IPS DF 4.7 (cell line): ENCODE data around the gene FASLG.

Experiments used
- DNase-seq: peaks from one replicate; pipeline ENCODE4 v3.0.0-alpha.2; 2013; ENCODE audit warnings: low spot score; ENCODE audit errors: extremely low read depth

The FASLG gene

DNA sequence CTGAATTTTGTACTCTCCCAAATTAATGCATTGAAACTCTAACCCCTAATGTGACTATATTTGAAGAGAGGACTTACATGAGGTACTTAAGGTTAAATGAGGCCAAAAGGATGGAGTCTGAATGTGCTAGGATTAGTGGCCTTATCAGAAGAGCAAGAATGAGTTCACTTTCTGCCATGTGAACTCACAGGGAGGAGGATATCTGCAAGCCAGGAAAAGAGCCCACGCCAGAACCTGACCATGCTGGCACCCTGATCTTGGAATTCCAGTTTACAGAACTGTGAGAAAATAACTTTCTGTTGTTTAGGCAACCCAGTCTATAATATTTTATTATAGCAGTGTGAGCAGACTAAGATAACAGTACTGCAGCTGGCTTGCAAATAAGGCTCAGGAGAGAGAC, 12.2 kb upstream of the FASLG start:
- DNase-seq, result no peak

DNA sequence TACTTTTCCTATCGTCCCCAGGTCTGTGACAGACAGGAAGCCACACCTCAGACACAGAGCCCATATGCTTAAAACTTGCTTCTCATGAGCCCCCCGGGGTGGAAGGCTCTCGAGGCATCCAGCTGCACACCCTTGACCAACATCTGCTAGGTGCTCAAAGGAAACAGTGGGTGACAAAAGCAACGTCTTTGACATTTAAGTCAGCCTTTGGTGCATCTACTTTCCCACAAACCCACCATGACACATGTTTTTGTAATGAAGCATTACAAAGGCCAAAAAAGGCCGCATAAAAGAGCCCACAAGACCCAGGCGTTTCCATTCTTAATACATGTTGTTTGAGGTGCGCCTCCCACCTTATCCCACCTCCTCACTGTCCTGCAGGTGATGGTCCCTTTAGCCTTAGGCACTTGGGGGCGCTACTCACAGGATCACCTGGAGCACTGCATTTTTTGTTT, 11.8 kb upstream of the FASLG start:
- DNase-seq, result no peak

DNA sequence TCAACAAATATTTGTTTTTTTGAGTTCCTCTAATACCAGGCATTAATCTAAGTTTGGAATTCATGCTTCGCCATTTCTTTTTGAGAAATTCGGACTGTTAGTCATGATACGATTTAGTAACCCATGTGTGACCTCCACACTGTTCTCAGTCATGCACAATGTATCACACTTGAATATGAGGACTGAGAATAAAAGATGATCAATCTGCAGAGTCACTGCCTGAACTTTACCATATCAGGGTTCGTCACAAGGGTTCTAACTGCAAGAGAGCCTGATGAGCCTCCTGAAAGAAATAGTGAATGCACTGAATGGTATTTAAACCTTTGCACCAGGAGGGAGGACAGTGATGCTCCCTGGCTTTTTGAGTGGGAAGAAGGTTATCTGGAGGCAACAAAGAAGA, 10.9 kb upstream of the FASLG start:
- no peak for DNase-seq

DNA sequence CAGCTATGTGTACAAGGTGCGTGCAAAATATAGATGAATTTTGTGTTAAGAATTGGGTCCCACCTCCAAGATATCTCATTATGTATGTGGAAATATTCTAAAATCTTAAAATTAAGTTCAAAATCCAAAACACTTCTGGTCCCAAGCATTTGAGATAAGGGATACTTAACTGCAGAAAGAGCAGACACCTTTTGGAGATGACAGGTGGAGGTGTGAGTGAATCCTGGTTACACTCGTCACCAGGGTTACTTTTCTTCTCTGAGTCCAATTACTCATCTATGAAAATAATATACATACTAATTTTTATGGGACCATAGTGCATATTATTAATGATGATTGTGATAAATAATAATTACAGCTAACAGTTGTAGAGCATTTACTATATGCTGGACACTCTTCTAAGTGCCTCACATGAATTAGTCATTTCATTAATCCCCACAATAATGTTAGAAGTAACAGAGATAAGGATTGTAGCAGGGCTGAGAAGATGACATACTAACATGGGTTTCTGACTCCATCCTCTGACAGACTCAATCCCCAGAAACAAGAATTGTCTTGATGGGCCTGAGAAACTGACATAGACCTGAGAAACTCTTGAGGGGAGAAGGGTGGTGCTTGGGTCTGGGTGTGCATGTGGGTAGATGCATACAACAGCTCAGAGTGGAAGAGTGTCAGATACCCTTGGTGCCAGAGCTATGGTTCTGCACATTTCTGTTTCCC, 8.3 kb upstream of the FASLG start:
- DNase-seq, result no peak

DNA sequence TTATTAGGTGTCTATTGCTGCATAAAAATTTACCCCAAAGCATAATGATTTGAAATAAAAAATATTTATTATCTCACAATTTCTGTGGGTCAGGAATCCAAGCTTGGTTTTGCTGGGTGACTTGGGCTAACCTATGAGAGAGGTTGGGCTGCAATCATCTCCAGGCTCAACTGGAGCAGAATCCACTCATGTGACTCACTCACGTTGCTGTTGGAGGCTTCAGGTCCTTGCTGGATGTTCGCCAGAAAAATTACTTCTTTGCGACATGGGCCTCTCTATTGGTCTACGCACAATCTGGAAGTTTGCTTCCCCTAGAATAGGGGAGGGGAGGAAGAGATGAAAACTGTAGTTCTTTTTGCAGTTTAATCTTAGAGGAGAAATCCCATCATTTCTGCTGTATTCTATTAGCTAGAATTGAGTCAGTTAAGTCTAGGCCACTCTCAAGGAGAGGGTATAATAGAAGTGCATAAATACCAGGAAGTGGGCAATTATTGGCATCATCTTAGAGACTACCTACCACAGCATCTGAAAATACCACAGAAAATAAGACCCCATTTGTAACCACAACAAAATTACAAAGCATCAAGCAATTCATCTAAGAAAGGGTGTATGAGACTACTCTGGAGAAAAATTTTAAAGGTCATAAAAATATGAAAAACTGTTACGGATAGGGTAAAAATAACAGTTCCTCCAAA, 5.7 kb upstream of the FASLG start:
- DNase-seq, result no peak

DNA sequence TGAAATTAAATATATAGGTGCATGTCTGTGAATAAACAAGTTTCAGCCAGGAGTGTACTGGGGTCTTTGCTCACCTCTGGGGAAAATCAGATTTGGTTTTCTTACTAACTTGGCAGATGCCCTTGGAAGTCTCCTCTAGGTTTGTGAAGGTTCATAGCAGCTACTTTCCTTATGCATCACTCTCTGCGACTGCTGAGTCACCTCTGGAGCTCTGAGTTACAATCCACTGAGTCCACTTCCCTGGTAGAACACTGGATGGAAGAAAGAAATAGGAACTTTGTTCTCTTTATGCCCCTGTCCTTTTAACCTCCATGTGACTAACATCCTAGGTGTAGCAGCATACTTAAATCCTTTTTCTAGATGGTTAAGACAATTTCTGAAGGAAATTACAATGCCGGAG, 4.4 kb upstream of the FASLG start:
- no peak for DNase-seq

DNA sequence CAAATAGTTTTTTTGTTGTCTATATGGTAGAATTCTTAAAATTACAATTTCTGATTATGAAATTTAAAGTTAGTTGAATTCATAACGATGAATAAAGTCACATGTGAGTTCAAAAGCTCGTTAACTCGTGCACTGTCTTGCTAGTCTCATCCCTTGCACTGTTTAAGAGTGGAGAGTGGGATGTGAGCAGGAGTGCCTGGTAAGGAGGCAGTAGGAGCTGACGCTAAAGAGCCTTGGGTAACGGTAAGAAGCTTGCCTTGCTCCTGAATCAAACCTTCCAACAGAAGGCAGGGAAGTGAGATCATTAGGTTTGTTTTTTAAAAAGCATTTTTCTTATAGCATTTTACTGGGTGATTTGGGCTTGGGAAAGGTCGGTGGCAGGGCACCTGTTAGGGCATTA, 2.3 kb upstream of the FASLG start:
- no peak for DNase-seq

DNA sequence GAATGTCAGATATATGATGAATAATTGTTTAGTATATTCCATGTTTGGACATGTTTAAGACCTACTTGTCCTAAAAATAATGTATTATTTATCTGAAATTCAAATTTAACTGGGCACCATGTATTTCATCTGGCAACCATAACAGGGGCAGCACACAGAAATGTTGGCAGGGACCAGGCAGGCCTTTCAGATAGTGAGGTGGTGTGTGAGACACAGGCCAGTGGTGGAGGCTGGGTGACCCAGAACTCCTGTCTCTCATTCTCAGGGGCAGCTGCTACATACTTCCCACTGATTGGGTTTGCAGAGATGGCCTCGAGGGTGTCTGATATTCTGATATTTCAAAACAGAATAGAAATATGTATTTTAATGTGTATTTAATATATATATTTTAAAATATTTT, 1.3 kb upstream of the FASLG start:
- DNase-seq, result no peak

DNA sequence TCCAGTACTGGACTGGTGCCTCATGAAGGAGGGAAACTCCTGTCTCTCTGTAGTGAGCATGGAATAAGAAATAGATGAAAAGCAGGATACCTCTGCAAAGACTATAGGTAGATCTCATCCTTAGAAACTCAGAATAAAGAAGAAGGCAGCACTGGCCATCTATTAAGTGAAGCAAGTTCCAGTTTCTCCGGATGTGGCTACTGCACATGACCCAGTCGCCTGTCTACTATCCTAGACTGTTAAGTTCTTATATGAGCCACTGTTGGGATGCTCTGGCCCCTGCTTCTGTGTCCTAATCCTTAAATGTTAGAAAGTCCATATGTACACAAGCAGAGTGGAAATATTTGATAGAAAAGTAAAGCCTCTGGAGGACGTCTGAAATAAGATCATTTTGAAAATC, 2.2 kb downstream of the FASLG start:
- DNase-seq, result no peak

DNA sequence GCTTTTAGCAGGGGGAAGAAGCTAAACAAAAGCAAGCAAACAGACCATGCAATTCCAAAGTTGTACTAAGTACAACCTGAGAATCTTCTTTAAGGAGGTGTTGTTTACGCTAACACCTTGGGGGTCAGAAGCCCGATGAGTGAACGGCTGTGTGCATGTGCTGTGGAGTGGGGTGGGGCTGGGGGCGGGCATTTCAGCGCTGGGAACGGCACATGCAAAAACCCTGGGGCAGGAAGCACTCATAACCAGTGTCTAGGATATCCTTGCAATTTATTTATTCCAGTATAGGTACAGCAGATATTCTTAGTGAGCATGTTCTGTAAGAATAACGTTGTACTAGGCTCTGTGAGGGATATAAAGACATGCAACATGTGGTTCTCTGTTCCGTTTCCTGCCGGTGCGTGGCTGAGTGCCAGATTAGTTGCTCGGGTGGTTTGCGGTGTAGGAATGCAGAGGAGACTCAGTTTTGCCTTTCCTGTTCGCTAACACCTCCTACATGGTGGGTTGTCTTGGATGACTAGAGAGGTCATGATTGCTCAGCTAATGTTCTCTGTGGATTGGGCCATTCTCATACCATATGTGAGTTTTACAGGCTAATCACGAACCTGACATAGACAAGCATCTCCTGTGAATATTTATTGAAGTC, 3.7 kb downstream of the FASLG start:
- no peak for DNase-seq

DNA sequence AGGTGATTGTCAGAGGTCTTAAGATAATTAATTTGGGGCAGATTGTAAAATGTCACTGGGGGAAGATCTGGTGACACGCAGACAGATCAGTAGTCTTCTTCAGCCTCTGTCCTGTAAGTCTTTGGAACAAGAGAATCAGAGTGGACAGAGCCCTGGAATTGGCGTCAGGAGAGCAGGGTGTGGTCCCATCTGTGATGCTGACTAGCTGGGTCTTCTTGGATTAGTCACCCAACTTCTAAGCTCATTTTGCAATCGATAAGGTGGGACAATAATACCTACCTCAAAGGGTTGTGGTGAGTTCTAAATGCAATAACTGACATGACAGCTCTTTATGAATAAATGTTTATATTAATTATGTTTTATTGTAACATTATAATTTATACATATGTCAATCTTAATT, 4.8 kb downstream of the FASLG start:
- no peak for DNase-seq

DNA sequence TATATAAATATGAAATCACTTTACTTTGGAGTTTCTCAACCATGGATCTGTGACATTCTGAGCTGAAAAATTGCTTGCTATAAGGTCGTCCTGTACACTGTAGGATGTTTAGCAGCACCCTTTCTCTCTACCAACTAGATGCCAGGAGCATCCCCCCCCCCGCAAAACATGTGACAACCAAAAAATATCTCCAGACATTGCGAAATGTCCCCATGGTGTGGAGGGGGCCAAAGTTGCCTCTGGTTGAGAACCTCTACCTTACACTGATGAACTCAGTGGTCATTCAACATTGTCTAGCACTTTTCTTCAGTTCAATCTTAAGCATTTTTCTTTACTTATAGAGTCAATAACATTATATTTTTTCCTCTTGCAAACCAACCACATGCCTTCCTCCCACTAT, 9.2 kb downstream of the FASLG start:
- no peak for DNase-seq

DNA sequence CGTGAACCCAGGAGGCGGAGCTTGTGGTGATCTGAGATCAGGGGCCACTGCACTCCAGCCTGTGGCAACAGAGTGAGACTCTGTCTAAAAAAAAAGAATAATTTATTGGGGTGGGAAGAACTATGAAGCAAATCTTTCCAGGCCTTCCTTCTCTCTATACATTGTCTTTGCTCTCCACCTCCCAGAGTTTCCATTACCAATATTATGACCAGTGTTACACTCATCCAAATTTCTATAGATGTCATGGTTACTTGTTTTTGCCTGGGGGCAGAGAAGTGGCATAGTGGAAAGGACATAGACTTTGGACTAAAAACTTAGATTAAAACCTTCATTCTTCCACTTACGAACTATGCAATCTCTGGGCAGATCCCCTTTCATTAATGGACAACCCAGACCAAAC, 10.1 kb downstream of the FASLG start:
- no peak for DNase-seq

DNA sequence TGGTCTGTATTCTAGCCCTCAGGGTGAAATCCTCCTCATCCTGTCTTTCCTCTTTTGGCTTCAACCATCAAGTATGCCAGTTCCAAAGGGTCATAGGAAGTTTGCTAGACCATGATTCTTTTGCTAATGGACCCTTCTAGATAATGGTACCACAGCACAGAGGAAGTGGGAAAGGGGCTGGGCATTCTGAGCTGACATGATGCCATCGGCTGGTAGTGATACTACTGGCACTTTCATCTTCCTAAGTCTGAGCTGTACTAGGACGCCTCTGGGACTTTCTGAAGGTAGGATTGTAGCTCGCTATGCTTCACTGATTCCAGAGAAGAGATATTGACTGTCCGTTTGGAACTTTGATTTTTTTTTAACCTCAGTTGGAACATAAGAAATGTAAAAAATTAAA, 11.4 kb downstream of the FASLG start:
- DNase-seq, result no peak

DNA sequence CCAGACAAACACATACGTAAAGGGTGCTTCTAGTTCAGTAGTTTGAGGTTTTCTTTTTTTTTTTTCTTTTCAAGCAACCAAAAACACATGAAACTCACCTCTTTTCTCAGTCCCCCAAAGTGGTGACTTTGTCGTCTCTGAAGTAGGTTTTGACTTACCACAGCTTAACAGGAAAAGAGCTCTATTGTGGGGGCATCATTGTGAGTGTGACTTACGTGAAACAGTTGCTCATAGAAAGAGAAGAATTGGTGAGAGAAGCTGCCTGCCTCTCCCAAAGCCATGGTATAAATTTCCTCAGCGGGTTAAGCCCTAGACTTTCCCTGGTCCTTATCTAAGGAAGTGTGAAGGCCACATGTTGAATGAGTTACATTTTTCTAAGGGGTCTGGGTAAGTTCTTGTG, 11.9 kb downstream of the FASLG start:
- DNase-seq, result no peak

DNA sequence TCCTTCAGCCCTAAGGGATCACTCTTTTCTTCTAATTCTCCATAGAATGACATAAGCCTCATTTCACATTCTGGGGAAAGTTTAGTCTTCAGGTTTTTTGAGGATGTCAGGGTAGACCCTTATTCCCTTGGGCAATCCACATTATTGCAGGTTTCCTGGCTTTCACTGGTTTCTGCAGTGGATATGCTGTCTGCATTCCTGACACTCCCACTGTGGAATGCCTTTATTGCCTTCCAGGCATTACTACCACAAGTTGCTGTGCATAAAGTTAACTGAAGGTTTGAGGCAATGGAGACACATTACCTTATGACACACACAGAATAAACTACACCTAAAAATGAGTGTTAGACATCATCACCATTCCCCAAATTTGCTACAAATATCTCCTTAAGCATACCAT, 12.7 kb downstream of the FASLG start:
- no peak for DNase-seq

DNA sequence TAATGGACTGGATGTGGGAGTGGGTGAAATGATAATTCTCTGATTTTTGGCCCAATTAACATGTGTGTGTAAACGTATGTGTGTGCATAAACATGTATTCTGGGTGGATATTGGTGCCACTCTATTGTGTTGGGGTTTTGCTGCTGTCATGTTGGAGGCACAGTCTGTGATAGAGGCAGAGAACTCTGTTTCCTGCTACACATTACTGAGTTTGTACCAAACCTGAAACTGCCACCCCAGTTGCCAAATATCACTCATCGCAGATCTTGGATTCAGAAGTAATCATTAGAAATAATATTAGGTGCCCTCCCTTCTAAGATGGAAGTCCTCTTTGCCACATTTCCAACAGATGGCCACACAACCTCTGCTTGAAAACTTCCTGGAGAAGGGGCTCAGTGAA, 13.8 kb downstream of the FASLG start:
- no peak for DNase-seq

DNA sequence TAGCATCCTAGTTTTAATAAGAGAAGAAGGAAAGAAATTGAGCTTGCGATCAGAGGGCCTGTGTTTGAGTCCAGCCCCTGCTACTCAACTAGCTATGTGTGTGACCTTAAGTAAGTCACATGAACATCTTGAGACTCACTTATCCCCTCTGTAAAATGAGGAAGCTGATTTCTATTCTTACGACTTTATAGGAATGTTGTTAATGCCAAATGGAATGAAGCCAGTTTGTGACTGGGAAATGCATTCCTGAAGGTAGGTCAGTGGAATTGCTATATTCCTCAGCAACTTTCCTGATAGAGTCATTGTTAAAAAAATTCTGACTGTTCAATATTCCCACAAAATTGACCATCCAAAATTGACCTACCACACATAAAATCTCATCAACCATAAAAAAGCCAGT, 14.9 kb downstream of the FASLG start:
- no peak for DNase-seq

DNA sequence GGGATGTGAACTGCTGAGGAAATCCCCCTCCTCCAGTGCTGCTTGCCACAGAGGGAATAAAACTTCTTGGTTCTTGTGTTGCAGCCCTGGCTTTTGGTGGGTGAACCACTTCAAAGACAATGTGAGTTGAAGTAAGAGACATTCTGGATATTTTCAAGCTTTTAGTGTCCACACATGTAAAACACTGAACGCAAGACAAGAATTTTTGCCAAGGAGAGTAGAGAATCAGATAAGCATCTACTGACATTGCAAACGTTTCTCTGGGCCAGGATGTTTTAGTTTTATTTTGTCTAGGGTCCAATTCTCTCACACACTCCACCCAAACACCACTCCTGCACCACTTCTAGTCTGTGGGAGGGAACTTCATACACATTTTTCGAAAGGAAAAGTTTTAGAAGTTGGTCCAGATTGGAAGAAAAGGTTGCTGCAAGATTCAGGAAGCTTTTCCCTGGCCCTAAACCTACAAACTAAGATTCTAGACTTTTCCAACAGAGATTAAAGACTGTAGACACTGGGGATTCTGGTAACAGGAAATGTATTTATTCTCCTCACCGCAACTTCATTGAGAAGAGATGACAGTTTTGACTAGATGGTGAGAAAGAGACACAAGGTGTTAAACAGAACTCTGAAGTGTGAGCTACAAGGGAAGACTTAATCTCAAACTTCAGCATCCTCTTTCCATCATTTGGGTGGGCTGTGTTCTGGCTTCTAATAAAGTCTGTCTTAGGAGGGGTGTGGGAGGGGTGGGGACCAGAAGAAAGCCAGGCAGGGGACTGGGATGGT, 16.1 kb downstream of the FASLG start:
- DNase-seq, result no peak

DNA sequence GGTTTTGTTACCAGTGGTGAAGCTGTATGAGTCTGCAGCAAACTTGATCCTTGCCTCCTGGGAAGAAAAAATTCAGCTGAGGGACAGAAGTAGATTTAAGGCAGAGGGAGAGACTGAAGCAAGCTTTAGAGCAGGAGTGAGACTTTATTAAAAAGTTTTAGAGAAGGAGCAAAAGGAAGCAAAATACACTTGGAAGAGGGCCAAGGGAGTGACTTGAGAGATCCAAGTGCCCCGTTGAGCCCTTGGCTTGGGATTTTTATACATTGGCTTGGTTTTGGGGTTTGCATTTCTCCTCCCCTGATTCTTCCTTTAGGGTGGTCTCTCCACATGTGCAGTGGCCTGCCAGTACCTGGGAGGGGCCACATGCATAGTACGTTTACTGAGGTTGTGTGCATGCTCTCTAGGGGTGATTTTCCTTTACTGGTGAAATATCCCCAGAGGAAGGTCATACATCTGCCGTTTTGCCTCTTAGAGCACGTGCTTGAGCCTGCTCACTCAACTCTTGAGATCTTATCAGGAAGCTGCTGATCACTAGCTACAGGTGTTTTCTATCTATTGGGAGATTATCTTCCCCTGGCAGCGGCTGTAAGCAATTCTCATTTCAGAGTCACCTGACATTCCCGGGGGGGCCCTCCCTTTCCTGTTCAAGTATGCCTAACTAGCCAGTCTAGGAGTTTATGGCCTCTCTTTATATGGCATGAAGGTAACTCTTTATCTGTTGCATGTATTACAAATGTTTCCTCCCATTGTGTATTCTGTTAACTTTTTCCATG, 20.3 kb downstream of the FASLG start:
- no peak for DNase-seq

DNA sequence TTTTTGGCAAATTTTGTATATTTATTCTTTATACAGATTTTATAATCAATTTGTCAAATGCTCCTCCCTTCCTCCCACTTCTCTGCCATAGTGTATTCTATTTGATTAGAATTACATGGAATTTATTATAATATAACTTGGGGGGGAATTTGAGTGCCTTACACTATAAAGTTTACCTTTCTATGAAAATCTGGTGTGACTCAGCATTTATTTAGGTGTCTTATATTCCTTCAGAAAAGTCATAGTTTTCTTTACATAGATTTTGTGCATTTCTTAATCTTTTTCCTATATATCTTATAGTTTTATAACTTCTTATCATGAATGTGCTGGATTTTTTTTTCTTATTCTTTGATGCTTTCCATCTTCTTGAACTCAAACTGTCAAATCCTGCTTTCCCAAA, 21.3 kb downstream of the FASLG start:
- no peak for DNase-seq
